Aortic smooth muscle cell (primary cell): Measurements from ENCODE around the gene GLIPR1L2. TPM values are rescaled to one million over a fixed set of nuclear protein-coding genes. Genes with fewer than 3 reads are reported as not detected.

Experiments used
- total RNA-seq: library from RNA; depleted of rRNA; stranded (reverse); fragments of >200 nt; gene quantifications from 2 replicates; pipeline ENCODE4 v1.2.3, GENCODE V29; 2014

GLIPR1L2 gene
- 0.92 and 1.1 TPM in 2 replicates for total RNA-seq

DNA sequence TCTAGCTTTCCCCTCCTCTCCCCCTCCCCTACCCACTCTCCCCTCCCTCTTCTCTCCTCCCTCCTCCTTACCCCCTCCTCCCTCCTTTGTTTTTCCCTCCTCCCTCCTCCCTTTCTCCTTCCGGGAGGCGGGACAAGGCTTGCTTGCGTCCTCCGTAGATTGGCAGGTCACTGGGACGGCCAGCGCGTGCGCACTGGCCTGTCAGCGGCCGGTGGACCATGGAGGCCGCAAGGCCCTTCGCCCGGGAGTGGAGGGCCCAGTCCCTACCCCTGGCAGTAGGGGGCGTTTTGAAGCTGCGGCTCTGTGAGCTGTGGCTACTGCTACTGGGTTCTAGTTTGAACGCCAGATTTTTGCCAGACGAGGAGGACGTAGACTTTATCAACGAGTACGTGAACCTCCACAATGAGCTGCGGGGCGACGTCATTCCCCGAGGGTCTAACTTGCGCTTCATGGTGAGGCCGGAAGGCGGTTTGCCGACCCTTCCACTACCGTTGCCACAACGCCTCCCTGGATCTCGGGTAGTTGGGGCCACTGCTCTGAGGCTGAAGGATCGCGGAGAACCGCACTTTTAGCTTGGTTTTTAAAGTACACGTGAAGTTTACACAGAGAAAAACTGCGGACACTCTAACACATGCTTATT lies at the start of gene GLIPR1L2:
GLIPR1L2 (plus strand) TSS at position 191 of the 640 bp plus-strand sequence; CDS start at position 219, 28 bp downstream.

DNA sequence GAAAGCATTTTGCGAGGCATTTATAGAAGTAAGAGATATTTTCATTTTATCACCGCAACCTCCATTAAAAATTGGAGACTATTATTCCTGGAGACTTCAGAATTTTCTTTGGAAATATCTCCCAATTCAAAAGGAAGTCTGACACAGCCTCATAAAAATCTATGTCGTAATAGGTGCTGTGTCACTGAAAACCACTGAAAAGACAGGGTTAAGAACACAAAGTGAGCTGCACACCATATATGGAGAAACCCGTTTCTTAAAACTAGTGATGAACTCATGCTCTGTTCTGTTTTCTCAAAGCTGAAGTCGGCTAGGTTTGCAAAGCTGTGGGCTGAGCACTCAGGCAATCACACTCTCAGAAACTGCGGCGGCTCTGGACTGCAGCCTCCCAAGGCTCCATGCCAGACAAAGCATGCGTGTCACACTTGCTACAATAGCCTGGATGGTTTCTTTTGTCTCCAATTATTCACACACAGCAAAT lies 89.6 kb downstream of the GLIPR1L2 start, which contains the start of gene GLIPR1:
GLIPR1 (plus strand) TSS at position 287 of the 481 bp plus-strand sequence; CDS start at position 413, 126 bp downstream.

Other genes with a start within 250 kb of the GLIPR1L2 start
- not detected in 2 replicates for gene KCNC2, start 181.2 kb upstream of the GLIPR1L2 start, total RNA-seq
- 11.9 and 15.9 TPM in 2 replicates for gene CAPS2, start 60.8 kb upstream of the GLIPR1L2 start, total RNA-seq
- gene GLIPR1L1, start 56.4 kb upstream of the GLIPR1L2 start, total RNA-seq, result not detected in 2 replicates
- gene GLIPR1, start 89.7 kb downstream of the GLIPR1L2 start, total RNA-seq, result 150 and 263 TPM in 2 replicates
- 20.2 and 42.7 TPM in 2 replicates for gene KRR1, start 120.5 kb downstream of the GLIPR1L2 start, total RNA-seq